HCT116 (cell line): ENCODE results near the gene MAPK8IP3.

ENCODE experiments used
- CTCF ChIP-seq, 3 experiments: fragments of 200-600 bp in 1 of 3; sonication (generic) in 1 of 3; IDR thresholded peaks in 2 of 3; conservative IDR thresholded peaks in 1 of 3; 2 replicates each; pipeline ENCODE4 v1.5.1; 2012 to 2017; ENCODE audit warnings: low read depth in 2 of 3, low read length in 2 of 3, antibody characterized with exemption in 1 of 3, borderline replicate concordance in 1 of 3, control low read depth in 1 of 3, mild to moderate bottlenecking in 1 of 3, mixed read lengths in 1 of 3, mixed run types in 1 of 3, moderate library complexity in 1 of 3; ENCODE audit not compliant: insufficient read depth in 1 of 3
- EZH2 ChIP-seq: fragments of 200-600 bp; sonication (generic); IDR thresholded peaks from 2 replicates; pipeline ENCODE4 v1.6.1; 2017; ENCODE audit warnings: antibody characterized with exemption, mixed run types
- MAX ChIP-seq: IDR thresholded peaks from 2 replicates; pipeline ENCODE4 v1.6.1; 2012
- POLR2A ChIP-seq: IDR thresholded peaks from 2 replicates; pipeline ENCODE4 v1.7.0; 2011; ENCODE audit warnings: borderline replicate concordance; ENCODE audit not compliant: insufficient read depth, insufficient read length; ENCODE audit errors: extremely low read depth
- POLR2AphosphoS5 ChIP-seq: IDR thresholded peaks from 2 replicates; pipeline ENCODE4 v1.6.1; 2011; ENCODE audit warnings: mild to moderate bottlenecking, low read depth, low read length, moderate library complexity
- REST ChIP-seq: IDR thresholded peaks from 2 replicates; pipeline ENCODE4 v1.6.1; 2012; ENCODE audit warnings: low read depth

GRCh38 chr16:1761751-1762150, 55.8 kb downstream of the MAPK8IP3 start:
- TF ChIP-seq POLR2A = no peak
- TF ChIP-seq EZH2 = no peak
- no peak for TF ChIP-seq CTCF (IDR thresholded peaks at IDR 0.05 in 2 of 3, conservative IDR thresholded peaks at IDR 0.05 in 1 of 3; ENCODE audit: borderline replicate concordance in 1 of 3, insufficient read depth in 1 of 3, low read depth in 2 of 3, low read length in 2 of 3)
- TF ChIP-seq REST = no peak
- TF ChIP-seq POLR2AphosphoS5 = no peak
- no peak for TF ChIP-seq MAX
